HepG2 (cell line): ENCODE measurements around the gene PROX1. TPM values are rescaled to one million over a fixed set of nuclear protein-coding genes. Genes with fewer than 3 reads are reported as not detected.

Experiments used
- EZH2 ChIP-seq: conservative IDR thresholded peaks from 2 replicates; pipeline ENCODE4 v1.6.1; 2012; ENCODE audit warnings: mild to moderate bottlenecking, low read depth, low read length, moderate library complexity
- HNF4G ChIP-seq, 2 experiments: sonication (generic) in 1 of 2; formaldehyde crosslinking in 1 of 2; IDR thresholded peaks; 2 replicates each; pipeline versions ENCODE4 v1.4.0 to v1.6.1; 2011 to 2020; ENCODE audit warnings: borderline replicate concordance in 2 of 2, low read depth in 2 of 2, mild to moderate bottlenecking in 2 of 2, low read length in 1 of 2, missing genetic modification reagents in 1 of 2, moderate library complexity in 1 of 2
- KLF16 ChIP-seq, 2 experiments: sonication (generic) in 1 of 2; formaldehyde crosslinking in 1 of 2; IDR thresholded peaks; 2 replicates each; pipeline versions ENCODE4 v1.6.1 to v1.8.0; 2016 to 2023; ENCODE audit warnings: missing genetic modification reagents in 2 of 2, missing compliant biosample characterization in 1 of 2
- MED8 ChIP-seq: sonication (generic); formaldehyde crosslinking; IDR thresholded peaks from 2 replicates; pipeline ENCODE4 v1.8.1; 2023; ENCODE audit warnings: mild to moderate bottlenecking, missing genetic modification reagents; ENCODE audit not compliant: insufficient replicate concordance
- SKIL ChIP-seq: sonication (generic); formaldehyde crosslinking; IDR thresholded peaks from 2 replicates; pipeline ENCODE4 v1.8.0; 2022; ENCODE audit warnings: missing genetic modification reagents, mild to moderate bottlenecking, moderate library complexity, borderline replicate concordance
- ZBTB7A ChIP-seq: sonication (generic); formaldehyde crosslinking; IDR thresholded peaks from 2 replicates; pipeline ENCODE4 v1.8.0; 2022; ENCODE audit warnings: mild to moderate bottlenecking, missing genetic modification reagents
- ZFP36L2 ChIP-seq: sonication (generic); formaldehyde crosslinking; IDR thresholded peaks from 2 replicates; pipeline ENCODE4 v1.4.0; 2020; ENCODE audit warnings: missing genetic modification reagents
- ZFX ChIP-seq: sonication (generic); formaldehyde crosslinking; IDR thresholded peaks from 2 replicates; pipeline ENCODE4 v1.4.0; 2020; ENCODE audit warnings: mild to moderate bottlenecking, low read depth, missing genetic modification reagents, moderate library complexity
- ZFY ChIP-seq: sonication (generic); formaldehyde crosslinking; IDR thresholded peaks from 2 replicates; pipeline ENCODE4 v1.4.0; 2020; ENCODE audit warnings: missing genetic modification reagents
- ZKSCAN8 ChIP-seq: IDR thresholded peaks from 2 replicates; pipeline ENCODE4 v1.6.1; 2016; ENCODE audit warnings: borderline replicate concordance, missing genetic modification reagents, missing compliant biosample characterization
- ZNF274 ChIP-seq: sonication (generic); formaldehyde crosslinking; IDR thresholded peaks from 2 replicates; pipeline ENCODE4 v1.5.1; 2020; ENCODE audit warnings: mild to moderate bottlenecking, missing genetic modification reagents
- ZNF382 ChIP-seq: sonication (generic); formaldehyde crosslinking; IDR thresholded peaks from 2 replicates; pipeline ENCODE4 v1.5.0; 2020; ENCODE audit warnings: missing genetic modification reagents, mild to moderate bottlenecking, borderline replicate concordance
- ZNF7 ChIP-seq: IDR thresholded peaks from 2 replicates; pipeline ENCODE4 v1.6.1; 2016; ENCODE audit warnings: missing biosample characterization, missing genetic modification reagents
- ZNF772 ChIP-seq: sonication (generic); formaldehyde crosslinking; IDR thresholded peaks from 2 replicates; pipeline ENCODE4 v1.5.0; 2020; ENCODE audit warnings: mild to moderate bottlenecking, missing genetic modification reagents
- ZNF776 ChIP-seq: sonication (generic); formaldehyde crosslinking; IDR thresholded peaks from 2 replicates; pipeline ENCODE4 v1.4.0; 2020; ENCODE audit warnings: mild to moderate bottlenecking, missing genetic modification reagents
- polyA plus RNA-seq, 8 experiments: library from polyadenylated mRNA; depleted of rRNA in 3 of 8; stranded (reverse) in 7 of 8; unstranded in 1 of 8; fragments of >200 nt; fragmentation: Illumina TruSeq in 4 of 8; extraction: Trizol in 4 of 8; gene quantifications; 2 replicates each; pipeline versions ENCODE4 v1.2.1 to v1.2.3, GENCODE V29; 2011 to 2016; ENCODE audit warnings: low read depth in 4 of 8, missing spikeins in 1 of 8, mixed read lengths in 1 of 8; ENCODE audit not compliant: insufficient read depth in 1 of 8
- total RNA-seq, 5 experiments: library from RNA; depleted of rRNA; stranded (reverse); fragments of >200 nt; fragmentation: Illumina TruSeq; extraction: Trizol; gene quantifications; 2 replicates each; pipeline ENCODE4 v1.2.3, GENCODE V29; 2016; ENCODE audit warnings: low read depth in 1 of 5
- TF ChIP-seq, protein P1 (sequence below): sonication (generic); formaldehyde crosslinking; IDR thresholded peaks from 2 replicates; pipeline ENCODE4 v1.4.0; 2020; ENCODE audit warnings: missing genetic modification reagents, low read depth, mild to moderate bottlenecking, borderline replicate concordance
- TF ChIP-seq, protein P2 (sequence below), 2 experiments: fragments of 450-650 bp in 1 of 2; sonication (generic) in 1 of 2; formaldehyde crosslinking; IDR thresholded peaks; 2 replicates each; pipeline versions ENCODE4 v1.5.0 to v1.8.0; 2020 to 2022; ENCODE audit warnings: mild to moderate bottlenecking in 1 of 2, missing genetic modification reagents in 1 of 2
- TF ChIP-seq, protein P3 (sequence below): sonication (generic); formaldehyde crosslinking; IDR thresholded peaks from 2 replicates; pipeline ENCODE4 v1.8.0; 2023; ENCODE audit warnings: mild to moderate bottlenecking, missing genetic modification reagents

The PROX1 gene
- total and polyA plus RNA-seq, 2 of the 13 experiments (the other 11 are each of a cell fraction or from before 2014, with no cell fraction given): 12.3 to 30.2 TPM

- TF ChIP-seq, protein P1, sequence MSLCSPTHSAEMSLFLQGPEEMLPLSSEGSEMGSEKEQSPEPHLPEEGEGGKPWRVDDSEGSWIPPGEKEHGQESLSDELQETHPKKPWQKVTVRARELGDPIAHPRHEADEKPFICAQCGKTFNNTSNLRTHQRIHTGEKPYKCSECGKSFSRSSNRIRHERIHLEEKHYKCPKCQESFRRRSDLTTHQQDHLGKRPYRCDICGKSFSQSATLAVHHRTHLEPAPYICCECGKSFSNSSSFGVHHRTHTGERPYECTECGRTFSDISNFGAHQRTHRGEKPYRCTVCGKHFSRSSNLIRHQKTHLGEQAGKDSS (CRISPR knock-in tag): peak; percentile 58; the same call in 1 of the 2 replicates
- TF ChIP-seq ZNF772: peak; percentile 76; the same call in 1 of the 2 replicates
- TF ChIP-seq ZNF382 (CRISPR knock-in tag): no peak
- TF ChIP-seq HNF4G (IDR thresholded peaks at IDR 0.05; ENCODE audit: borderline replicate concordance, low read depth, low read length): peak; percentile 68; the same call in 1 of the 2 replicates
- TF ChIP-seq HNF4G (CRISPR knock-in tag; IDR thresholded peaks at IDR 0.05; ENCODE audit: borderline replicate concordance, low read depth): no peak; the same call in 1 of the 2 replicates
- no peak for TF ChIP-seq ZFY
- TF ChIP-seq ZBTB7A (CRISPR knock-in tag): peak; percentile 55; the same call in 1 of the 2 replicates
- no peak for TF ChIP-seq ZFP36L2 (CRISPR knock-in tag)
- TF ChIP-seq SKIL (CRISPR knock-in tag): peak; percentile 67
- TF ChIP-seq ZFX (CRISPR knock-in tag): 0 out of 2 replicates have a peak, but pooled peaks have one; percentile 25
- TF ChIP-seq ZNF274 (CRISPR knock-in tag): 0 out of 2 replicates have a peak, but pooled peaks have one; percentile 57
- no peak for TF ChIP-seq MED8 (CRISPR knock-in tag)
- TF ChIP-seq, protein P2, sequence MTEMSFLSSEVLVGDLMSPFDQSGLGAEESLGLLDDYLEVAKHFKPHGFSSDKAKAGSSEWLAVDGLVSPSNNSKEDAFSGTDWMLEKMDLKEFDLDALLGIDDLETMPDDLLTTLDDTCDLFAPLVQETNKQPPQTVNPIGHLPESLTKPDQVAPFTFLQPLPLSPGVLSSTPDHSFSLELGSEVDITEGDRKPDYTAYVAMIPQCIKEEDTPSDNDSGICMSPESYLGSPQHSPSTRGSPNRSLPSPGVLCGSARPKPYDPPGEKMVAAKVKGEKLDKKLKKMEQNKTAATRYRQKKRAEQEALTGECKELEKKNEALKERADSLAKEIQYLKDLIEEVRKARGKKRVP (CRISPR knock-in tag; IDR thresholded peaks at IDR 0.05): 0 out of 4 replicates have a peak, but pooled peaks of 1 of the 2 experiments have one; percentile 44
- TF ChIP-seq EZH2: no peak
- no peak for TF ChIP-seq ZKSCAN8
- TF ChIP-seq KLF16 (CRISPR knock-in tag; IDR thresholded peaks at IDR 0.05): 0 out of 4 replicates have a peak, but pooled peaks of 1 of the 2 experiments have one; percentile 15
- TF ChIP-seq ZNF776: no peak
- TF ChIP-seq ZNF7 (CRISPR knock-in tag): no peak
- TF ChIP-seq, protein P3, sequence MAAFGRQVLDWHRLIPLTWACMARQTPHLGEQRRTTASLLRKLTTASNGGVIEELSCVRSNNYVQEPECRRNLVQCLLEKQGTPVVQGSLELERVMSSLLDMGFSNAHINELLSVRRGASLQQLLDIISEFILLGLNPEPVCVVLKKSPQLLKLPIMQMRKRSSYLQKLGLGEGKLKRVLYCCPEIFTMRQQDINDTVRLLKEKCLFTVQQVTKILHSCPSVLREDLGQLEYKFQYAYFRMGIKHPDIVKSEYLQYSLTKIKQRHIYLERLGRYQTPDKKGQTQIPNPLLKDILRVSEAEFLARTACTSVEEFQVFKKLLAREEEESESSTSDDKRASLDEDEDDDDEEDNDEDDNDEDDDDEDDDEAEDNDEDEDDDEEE: no peak
These were observed 1.5 kb downstream of the PROX1 start (continued) for GRCh38 chr1:213989002-213989855.
